AG10803 (cell line): ENCODE results near the gene ANAPC15.
A peak's percentile ranks its signal among the peaks of the same experiment; 100 is the strongest.

ENCODE experiments used
- DNase-seq: peaks from one replicate; pipeline ENCODE4 v3.0.0; 2010; ENCODE audit warnings: low read depth
- H3K4me3 ChIP-seq: 2 replicates; pipeline ENCODE4 v1.5.1; 2011; ENCODE audit warnings: mild to moderate bottlenecking, low read length, control low read depth
- CTCF ChIP-seq: conservative IDR thresholded peaks from 2 replicates; pipeline ENCODE4 v1.5.1; 2011; ENCODE audit warnings: mild to moderate bottlenecking, low read length, control low read depth, inconsistent platforms

Gene ANAPC15

GRCh38 chr11:72124046-72124445 lies 11.6 kb upstream of the ANAPC15 start:
- H3K4me3 ChIP-seq, result no peak overlapping the region
- no peak for TF ChIP-seq CTCF
- DNase-seq, result no peak

- no peak for TF ChIP-seq CTCF
- no peak overlapping the region for H3K4me3 ChIP-seq
- DNase-seq, result no peak
Observed at GRCh38 chr11:72123117-72123653, 10.7 kb upstream of the ANAPC15 start.

- no peak for DNase-seq
- no peak for TF ChIP-seq CTCF
- no peak overlapping the region for H3K4me3 ChIP-seq
Observed at GRCh38 chr11:72122607-72123006, 10.1 kb upstream of the ANAPC15 start.

- no peak overlapping the region for H3K4me3 ChIP-seq
- no peak for TF ChIP-seq CTCF
- DNase-seq, result no peak
Observed at GRCh38 chr11:72120930-72121329, 8.4 kb upstream of the ANAPC15 start.

GRCh38 chr11:72119198-72119597 lies 6.7 kb upstream of the ANAPC15 start:
- DNase-seq, result no peak
- no peak for TF ChIP-seq CTCF
- H3K4me3 ChIP-seq, result no peak overlapping the region

GRCh38 chr11:72116019-72116755 lies 3.7 kb upstream of the ANAPC15 start:
- TF ChIP-seq CTCF, result no peak
- no peak overlapping the region for H3K4me3 ChIP-seq
- DNase-seq, result no peak

GRCh38 chr11:72114570-72114969 lies 2.1 kb upstream of the ANAPC15 start:
- peak; percentile 11 for DNase-seq
- H3K4me3 ChIP-seq, result no peak overlapping the region
- TF ChIP-seq CTCF, result no peak
